Loucy (cell line): ENCODE results near the gene TET3.
A peak's percentile ranks its signal among the peaks of the same experiment; 100 is the strongest.

Source experiments
- H2AFZ ChIP-seq: fragments of 200-600 bp; sonication (generic); 2 replicates; pipeline ENCODE4 v1.6.0; 2016; ENCODE audit warnings: antibody characterized with exemption, mild to moderate bottlenecking, low read length, moderate library complexity
- H3F3A ChIP-seq: fragments of 200-600 bp; 2 replicates; pipeline ENCODE4 v1.6.0; 2016; ENCODE audit warnings: antibody characterized with exemption, low read depth, mild to moderate bottlenecking
- H3K27me3 ChIP-seq: fragments of 200-600 bp; sonication (generic); 2 replicates; pipeline ENCODE4 v1.6.1; 2014; ENCODE audit warnings: low read length, mild to moderate bottlenecking; ENCODE audit not compliant: insufficient read depth, poor library complexity, severe bottlenecking
- H3K36me3 ChIP-seq: fragments of 200-600 bp; sonication (generic); 2 replicates; pipeline ENCODE4 v1.6.1; 2016; ENCODE audit warnings: low read length; ENCODE audit not compliant: insufficient read depth
- H3K4me1 ChIP-seq: fragments of 200-600 bp; sonication (generic); 2 replicates; pipeline ENCODE4 v1.5.1; 2014; ENCODE audit warnings: low read length, mild to moderate bottlenecking; ENCODE audit not compliant: insufficient read depth, poor library complexity, severe bottlenecking
- H3K4me2 ChIP-seq: fragments of 200-600 bp; sonication (generic); 2 replicates; pipeline ENCODE4 v1.6.0; 2014; ENCODE audit warnings: antibody characterized with exemption, low read length, low read depth, mild to moderate bottlenecking; ENCODE audit not compliant: poor library complexity, severe bottlenecking
- H3K4me3 ChIP-seq: fragments of 200-600 bp; sonication (generic); 2 replicates; pipeline ENCODE4 v1.5.1; 2014; ENCODE audit warnings: low read length, mild to moderate bottlenecking, mixed read lengths; ENCODE audit not compliant: poor library complexity, severe bottlenecking
- H3K79me2 ChIP-seq: fragments of 200-600 bp; sonication (generic); 2 replicates; pipeline ENCODE4 v1.6.1; 2014; ENCODE audit warnings: low read length; ENCODE audit not compliant: insufficient read depth
- H3K9ac ChIP-seq: fragments of 200-600 bp; sonication (generic); 2 replicates; pipeline ENCODE4 v1.6.0; 2014; ENCODE audit warnings: mild to moderate bottlenecking, low read depth, low read length, moderate library complexity; ENCODE audit not compliant: poor library complexity, severe bottlenecking
- H3K9me2 ChIP-seq: fragments of 200-600 bp; sonication (generic); replicated peaks from 2 replicates; pipeline ENCODE4 v1.6.1; 2016; ENCODE audit warnings: low read depth, low read length, mixed read lengths
- H3K9me3 ChIP-seq: fragments of 200-600 bp; sonication (generic); 2 replicates; pipeline ENCODE4 v1.6.1; 2014; ENCODE audit warnings: mild to moderate bottlenecking, antibody characterized with exemption, low read length, low read depth; ENCODE audit not compliant: insufficient read depth
- H4K20me1 ChIP-seq: fragments of 200-600 bp; sonication (generic); 2 replicates; pipeline ENCODE4 v1.6.0; 2014; ENCODE audit warnings: antibody characterized with exemption, low read length, mild to moderate bottlenecking; ENCODE audit not compliant: insufficient read depth, poor library complexity, severe bottlenecking
- EZH2phosphoT487 ChIP-seq: fragments of 200-600 bp; IDR thresholded peaks from 2 replicates; pipeline ENCODE4 v1.6.1; 2018; ENCODE audit warnings: antibody characterized with exemption, mild to moderate bottlenecking, moderate library complexity, borderline replicate concordance
- TF ChIP-seq, protein P1 (sequence below): fragments of 200-600 bp; sonication (generic); conservative IDR thresholded peaks from 2 replicates; pipeline ENCODE4 v1.5.1; 2014; ENCODE audit warnings: mild to moderate bottlenecking, antibody characterized with exemption, low read length

TET3 gene

GRCh38 chr2:74007711-74008110 lies 23.0 kb downstream of the TET3 start:
- H3K9me3 ChIP-seq: no peaks in the 10 kb centered on the region
- H4K20me1 ChIP-seq: peaks cover 79% of the 10 kb centered on the region
- no peaks in the 10 kb centered on the region for H3K9me2 ChIP-seq
- peak overlapping the region; percentile 21 for H3K4me2 ChIP-seq
- no peaks in the 10 kb centered on the region for H3F3A ChIP-seq
- no peak overlapping the region for H2AFZ ChIP-seq
- peaks cover 58% of the 10 kb centered on the region; the same call in 1 of the 2 replicates for H3K36me3 ChIP-seq
- peaks cover 99% of the 10 kb centered on the region for H3K79me2 ChIP-seq
- no peak overlapping the region for H3K4me3 ChIP-seq
- no peaks in the 10 kb centered on the region for H3K27me3 ChIP-seq
- TF ChIP-seq, protein P1, sequence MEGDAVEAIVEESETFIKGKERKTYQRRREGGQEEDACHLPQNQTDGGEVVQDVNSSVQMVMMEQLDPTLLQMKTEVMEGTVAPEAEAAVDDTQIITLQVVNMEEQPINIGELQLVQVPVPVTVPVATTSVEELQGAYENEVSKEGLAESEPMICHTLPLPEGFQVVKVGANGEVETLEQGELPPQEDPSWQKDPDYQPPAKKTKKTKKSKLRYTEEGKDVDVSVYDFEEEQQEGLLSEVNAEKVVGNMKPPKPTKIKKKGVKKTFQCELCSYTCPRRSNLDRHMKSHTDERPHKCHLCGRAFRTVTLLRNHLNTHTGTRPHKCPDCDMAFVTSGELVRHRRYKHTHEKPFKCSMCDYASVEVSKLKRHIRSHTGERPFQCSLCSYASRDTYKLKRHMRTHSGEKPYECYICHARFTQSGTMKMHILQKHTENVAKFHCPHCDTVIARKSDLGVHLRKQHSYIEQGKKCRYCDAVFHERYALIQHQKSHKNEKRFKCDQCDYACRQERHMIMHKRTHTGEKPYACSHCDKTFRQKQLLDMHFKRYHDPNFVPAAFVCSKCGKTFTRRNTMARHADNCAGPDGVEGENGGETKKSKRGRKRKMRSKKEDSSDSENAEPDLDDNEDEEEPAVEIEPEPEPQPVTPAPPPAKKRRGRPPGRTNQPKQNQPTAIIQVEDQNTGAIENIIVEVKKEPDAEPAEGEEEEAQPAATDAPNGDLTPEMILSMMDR: no peak
- no peak for TF ChIP-seq EZH2phosphoT487
- peaks cover 32% of the 10 kb centered on the region for H3K4me1 ChIP-seq
- no peak overlapping the region for H3K9ac ChIP-seq

DNA sequence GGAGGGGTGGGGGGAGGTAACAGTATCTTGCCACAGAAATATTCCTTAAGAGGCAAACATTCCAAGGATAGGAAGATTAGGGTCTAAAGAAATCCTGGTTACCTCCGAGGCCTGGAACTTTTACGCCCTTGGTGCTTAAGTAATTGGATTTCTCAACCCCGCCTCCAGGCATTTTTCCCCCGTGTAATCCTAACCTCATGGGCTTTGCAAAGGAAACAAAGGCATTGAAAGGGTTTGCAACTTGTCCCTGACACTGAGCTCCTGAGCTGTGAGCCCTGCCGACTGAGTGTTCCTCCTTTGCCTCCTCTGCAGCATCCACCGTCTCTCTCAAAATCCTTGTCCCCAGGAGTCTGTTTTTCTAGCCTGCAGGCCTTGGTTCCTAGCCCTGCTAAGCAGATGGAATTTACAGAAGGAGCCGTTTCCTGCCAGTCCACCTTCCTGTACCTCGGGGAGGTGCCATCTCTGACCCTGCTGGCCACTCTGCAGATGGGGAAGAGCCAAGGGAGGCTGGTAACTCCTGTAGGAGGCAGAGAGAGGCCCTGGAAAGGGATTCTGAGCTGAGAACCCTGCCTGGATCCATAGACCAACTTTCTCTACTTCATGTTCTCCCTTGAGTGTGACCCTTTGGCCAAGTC lies 24.2 kb downstream of the TET3 start:
- Histone ChIP-seq H3K27me3 (no peaks in the 10 kb centered on the region), H3K9me2 (no peaks in the 10 kb centered on the region), H3K79me2 (peaks cover 100% of the 10 kb centered on the region), H3K4me3 (no peak overlapping the region), H2AFZ (no peak overlapping the region), H3K36me3 (peaks cover 54% of the 10 kb centered on the region; the same call in 1 of the 2 replicates), H3K4me2 (no peak overlapping the region), H4K20me1 (peaks cover 71% of the 10 kb centered on the region), H3F3A (no peaks in the 10 kb centered on the region), H3K4me1 (peaks cover 32% of the 10 kb centered on the region), H3K9me3 (no peaks in the 10 kb centered on the region), H3K9ac (no peak overlapping the region)
- no peak for TF ChIP-seq EZH2phosphoT487
- TF ChIP-seq, protein P1: no peak

DNA sequence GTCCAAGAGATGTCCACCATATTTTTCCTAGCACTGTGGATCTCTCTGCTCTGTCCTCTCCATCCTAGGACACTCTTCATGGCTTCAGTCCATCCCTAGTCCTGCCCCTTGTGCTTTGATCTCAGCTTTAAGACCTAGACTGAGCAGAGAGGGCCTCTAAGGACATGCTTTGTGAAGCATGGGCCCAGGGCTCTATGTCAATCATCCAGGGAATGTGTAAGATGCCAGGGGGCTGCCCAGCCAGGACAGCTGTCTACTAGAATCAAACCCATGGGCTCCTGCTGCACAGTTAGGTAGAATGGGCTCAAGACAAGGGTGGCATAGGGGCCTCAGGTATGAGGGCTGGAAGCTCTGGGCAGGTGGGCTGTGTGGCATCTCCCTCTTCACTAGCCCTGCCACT lies 24.9 kb downstream of the TET3 start:
- H3K9ac ChIP-seq: no peak overlapping the region
- H3K79me2 ChIP-seq: peaks cover 100% of the 10 kb centered on the region
- no peaks in the 10 kb centered on the region for H3K9me2 ChIP-seq

DNA sequence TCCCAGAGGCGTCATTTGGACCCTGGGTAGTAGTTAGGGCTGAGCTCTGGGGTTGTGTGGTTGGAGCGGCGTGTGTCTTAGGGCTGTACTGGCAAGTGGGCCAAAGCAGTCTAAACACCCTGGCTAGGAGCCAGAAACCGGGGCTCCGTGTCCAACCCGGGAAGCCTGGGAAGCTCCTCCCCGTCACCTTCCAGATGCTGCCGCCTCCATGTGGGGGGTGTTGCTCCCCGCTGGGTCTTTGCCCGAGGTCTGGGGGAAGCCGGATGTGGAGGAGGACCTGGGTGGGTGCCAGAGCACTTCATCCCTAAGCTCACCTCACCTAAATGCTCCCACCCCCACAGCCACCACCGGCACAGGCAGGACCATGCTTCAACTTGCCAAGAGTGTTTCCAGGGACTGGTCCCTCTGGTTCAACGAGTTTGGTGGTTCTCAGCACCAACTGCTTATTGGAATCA lies 25.4 kb downstream of the TET3 start:
- H4K20me1 ChIP-seq: peaks cover 70% of the 10 kb centered on the region
- no peaks in the 10 kb centered on the region for H3F3A ChIP-seq

More for the DNA sequence above, 24.9 kb downstream of the TET3 start:
- Histone ChIP-seq H3K27me3 (no peaks in the 10 kb centered on the region), H3K36me3 (peaks cover 48% of the 10 kb centered on the region; the same call in 1 of the 2 replicates), H3K4me2 (no peak overlapping the region), H2AFZ (no peak overlapping the region), H4K20me1 (peaks cover 70% of the 10 kb centered on the region), H3K9me3 (no peaks in the 10 kb centered on the region), H3K4me3 (no peak overlapping the region), H3F3A (no peaks in the 10 kb centered on the region), H3K4me1 (peaks cover 32% of the 10 kb centered on the region)
- TF ChIP-seq EZH2phosphoT487: no peak

More for the DNA sequence above, 25.4 kb downstream of the TET3 start:
- H2AFZ ChIP-seq: no peak overlapping the region
- peaks cover 46% of the 10 kb centered on the region; the same call in 1 of the 2 replicates for H3K36me3 ChIP-seq
- no peaks in the 10 kb centered on the region for H3K9me3 ChIP-seq
- H3K4me1 ChIP-seq: peaks cover 32% of the 10 kb centered on the region
- H3K4me3 ChIP-seq: no peak overlapping the region
- H3K27me3 ChIP-seq: no peaks in the 10 kb centered on the region
- no peak overlapping the region for H3K4me2 ChIP-seq
- TF ChIP-seq, protein P1: no peak
- TF ChIP-seq EZH2phosphoT487: no peak
- H3K9me2 ChIP-seq: no peaks in the 10 kb centered on the region
- peaks cover 100% of the 10 kb centered on the region for H3K79me2 ChIP-seq
- no peak overlapping the region for H3K9ac ChIP-seq
